ENCODE measurements around the gene METRNL.

METRNL gene

DNA sequence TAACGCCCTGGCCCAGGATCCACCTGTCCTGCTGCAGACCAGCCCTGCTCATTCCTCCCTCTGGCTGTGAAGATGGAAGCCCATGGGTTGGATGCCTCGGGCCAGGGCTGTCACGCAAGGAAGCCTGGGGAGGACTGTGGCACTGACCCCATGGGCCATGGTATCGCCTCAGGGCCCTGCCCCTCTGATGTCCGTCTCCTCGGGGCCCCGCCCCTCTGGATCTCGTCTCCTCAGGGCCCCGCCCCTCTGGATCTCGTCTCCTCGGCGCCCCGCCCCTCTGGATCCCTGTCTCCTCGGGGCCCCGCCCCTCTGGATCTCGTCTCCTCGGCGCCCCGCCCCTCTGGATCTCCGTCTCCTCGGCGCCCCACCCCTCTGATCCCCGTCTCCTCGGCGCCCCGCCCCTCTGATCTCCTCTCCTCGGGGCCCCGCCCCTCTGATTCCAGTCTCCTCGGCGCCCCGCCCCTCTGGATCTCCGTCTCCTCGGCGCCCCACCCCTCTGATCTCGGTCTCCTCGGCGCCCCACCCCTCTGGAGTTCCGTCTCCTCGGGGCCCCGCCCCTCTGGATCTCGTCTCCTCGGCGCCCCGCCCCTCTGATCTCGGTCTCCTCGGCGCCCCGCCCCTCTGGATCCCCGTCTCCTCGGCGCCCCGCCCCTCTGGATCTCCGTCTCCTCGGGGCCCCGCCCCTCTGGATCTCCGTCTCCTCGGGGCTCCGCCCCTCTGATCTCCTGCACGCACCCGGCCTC is 24.0 kb downstream of the METRNL start:
- no peak for TF ChIP-seq CTCF (IDR thresholded peaks at IDR 0.05; ENCODE audit: low read depth, low read length)
- no peak for TF ChIP-seq EZH2phosphoT487 (IDR thresholded peaks at IDR 0.05; ENCODE audit: low read depth)
- H3K9ac ChIP-seq (ENCODE audit: low read length), result no peak overlapping the region
- no peak overlapping the region for H2AFZ ChIP-seq (ENCODE audit: low read depth, low read length)
- 0 out of 2 replicates have a peak, but pooled peaks cover 3% of the 10 kb centered on the region for H4K20me1 ChIP-seq (ENCODE audit: insufficient read depth, low read length)
- 0 out of 2 replicates have a peak, but pooled peaks cover 3% of the 10 kb centered on the region for H3K4me1 ChIP-seq (ENCODE audit: low read length)
- H3K4me3 ChIP-seq (ENCODE audit: low read length), result no peak overlapping the region
- no peak overlapping the region for H3K27ac ChIP-seq (ENCODE audit: low read length)
- H3K36me3 ChIP-seq (replicated peaks; ENCODE audit: low read depth, low read length), result no peaks in the 10 kb centered on the region
- no peak overlapping the region for H3K4me2 ChIP-seq (ENCODE audit: low read length)
- H3K9me3 ChIP-seq (ENCODE audit: insufficient read depth, low read length), result no peaks in the 10 kb centered on the region
- peaks cover 8% of the 10 kb centered on the region for H3K27me3 ChIP-seq (ENCODE audit: low read depth, low read length)
- no peaks in the 10 kb centered on the region for H3K79me2 ChIP-seq (ENCODE audit: low read length)

- H3K4me2 ChIP-seq (ENCODE audit: low read length), result no peak overlapping the region
- H3K4me1 ChIP-seq (ENCODE audit: low read length), result 0 out of 2 replicates have a peak, but pooled peaks cover 3% of the 10 kb centered on the region
- no peaks in the 10 kb centered on the region for H3K79me2 ChIP-seq (ENCODE audit: low read length)
- H3K4me3 ChIP-seq (ENCODE audit: low read length), result no peak overlapping the region
- H4K20me1 ChIP-seq (ENCODE audit: insufficient read depth, low read length), result 0 out of 2 replicates have a peak, but pooled peaks cover 3% of the 10 kb centered on the region
- H3K27ac ChIP-seq (ENCODE audit: low read length), result no peak overlapping the region
- TF ChIP-seq CTCF (IDR thresholded peaks at IDR 0.05; ENCODE audit: low read depth, low read length) (no peak), EZH2phosphoT487 (IDR thresholded peaks at IDR 0.05; ENCODE audit: low read depth) (no peak)
- H2AFZ ChIP-seq (ENCODE audit: low read depth, low read length), result no peak overlapping the region
- no peak overlapping the region for H3K9ac ChIP-seq (ENCODE audit: low read length)
- H3K27me3 ChIP-seq (ENCODE audit: low read depth, low read length), result peaks cover 8% of the 10 kb centered on the region
- H3K9me3 ChIP-seq (ENCODE audit: insufficient read depth, low read length), result no peaks in the 10 kb centered on the region
- H3K36me3 ChIP-seq (replicated peaks; ENCODE audit: low read depth, low read length), result no peaks in the 10 kb centered on the region
Observed at GRCh38 chr17:83103943-83104311, 24.5 kb downstream of the METRNL start.

DNA sequence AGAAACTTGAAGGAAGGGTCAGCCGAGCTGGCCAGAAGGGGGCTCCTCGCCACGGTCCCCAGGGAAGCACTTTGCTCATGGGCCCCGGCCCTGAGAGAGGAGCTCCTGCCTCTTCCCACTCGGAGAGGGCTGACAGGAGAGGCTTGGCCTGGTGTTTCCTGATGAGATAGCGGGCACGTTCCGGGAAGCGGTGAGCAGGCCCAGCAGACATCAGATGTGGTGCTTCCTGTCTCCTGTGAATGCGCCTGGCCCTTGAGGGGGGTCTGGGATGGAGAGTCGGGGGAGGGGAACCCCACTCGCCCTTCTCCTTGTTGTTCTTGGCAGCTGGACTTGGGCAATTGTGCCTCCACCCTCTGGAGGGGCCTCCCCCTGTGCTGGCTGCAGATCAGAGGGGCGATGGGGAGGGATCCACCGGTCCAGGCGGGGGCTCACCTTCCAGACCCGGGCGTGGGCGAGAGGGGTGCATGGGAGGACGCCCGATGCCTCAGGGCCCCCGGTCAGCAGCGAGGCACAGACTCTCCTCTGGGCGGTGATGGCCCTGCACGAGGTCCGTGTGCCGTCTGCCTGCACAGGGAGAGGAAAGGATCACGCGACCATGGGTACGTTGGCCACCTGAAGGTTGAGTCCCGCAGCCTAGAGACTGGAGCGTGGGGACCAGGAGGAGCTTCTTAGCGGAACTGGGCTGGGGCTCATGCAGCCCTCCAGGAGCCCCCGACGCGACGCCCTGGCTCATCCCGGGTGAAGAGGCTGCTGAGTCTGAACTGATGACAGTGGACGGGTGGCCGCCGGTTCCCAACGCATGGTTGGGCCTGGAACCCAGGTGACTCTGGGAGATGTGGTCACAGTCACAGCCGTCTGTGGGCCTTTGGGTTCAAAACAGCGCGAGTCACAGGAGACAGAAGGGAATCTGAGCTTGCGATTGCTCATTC is 25.4 kb downstream of the METRNL start:
- no peaks in the 10 kb centered on the region for H3K9me3 ChIP-seq (ENCODE audit: insufficient read depth, low read length)
- no peak overlapping the region for H3K4me2 ChIP-seq (ENCODE audit: low read length)
- H2AFZ ChIP-seq (ENCODE audit: low read depth, low read length), result no peak overlapping the region
- H3K36me3 ChIP-seq (replicated peaks; ENCODE audit: low read depth, low read length), result no peaks in the 10 kb centered on the region
- TF ChIP-seq EZH2phosphoT487 (IDR thresholded peaks at IDR 0.05; ENCODE audit: low read depth), result no peak
- no peak for TF ChIP-seq CTCF (IDR thresholded peaks at IDR 0.05; ENCODE audit: low read depth, low read length)
- H4K20me1 ChIP-seq (ENCODE audit: insufficient read depth, low read length), result 0 out of 2 replicates have a peak, but pooled peaks cover 3% of the 10 kb centered on the region
- H3K27me3 ChIP-seq (ENCODE audit: low read depth, low read length), result peaks cover 8% of the 10 kb centered on the region
- H3K9ac ChIP-seq (ENCODE audit: low read length), result no peak overlapping the region
- H3K4me3 ChIP-seq (ENCODE audit: low read length), result no peak overlapping the region
- H3K4me1 ChIP-seq (ENCODE audit: low read length), result 0 out of 2 replicates have a peak, but pooled peaks cover 3% of the 10 kb centered on the region
- H3K79me2 ChIP-seq (ENCODE audit: low read length), result no peaks in the 10 kb centered on the region
- H3K27ac ChIP-seq (ENCODE audit: low read length), result no peak overlapping the region

DNA sequence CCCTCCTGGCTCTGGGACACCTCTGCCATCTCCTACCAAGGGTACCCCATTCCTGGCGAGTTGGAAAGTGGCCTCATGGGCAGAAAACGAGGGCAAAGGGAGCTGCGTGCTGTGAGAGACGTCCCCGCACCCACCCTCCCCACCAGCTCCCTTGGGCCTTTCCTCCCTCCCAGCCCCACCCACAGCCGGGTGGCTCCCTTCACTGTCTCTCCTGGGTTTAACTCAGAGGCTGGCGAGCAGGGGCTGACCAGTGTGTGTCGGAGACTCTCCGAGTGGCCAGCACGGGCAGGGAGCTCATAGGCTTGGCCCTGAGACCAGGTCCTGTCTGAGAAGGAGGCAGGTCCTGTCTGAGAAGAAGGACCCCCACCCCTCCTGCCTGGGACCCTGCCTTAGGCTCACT is 26.1 kb downstream of the METRNL start:
- Histone ChIP-seq H3K9ac (ENCODE audit: low read length) (no peak overlapping the region), H2AFZ (ENCODE audit: low read depth, low read length) (no peak overlapping the region), H3K36me3 (replicated peaks; ENCODE audit: low read depth, low read length) (no peaks in the 10 kb centered on the region), H3K4me3 (ENCODE audit: low read length) (no peak overlapping the region), H4K20me1 (ENCODE audit: insufficient read depth, low read length) (0 out of 2 replicates have a peak, but pooled peaks cover 3% of the 10 kb centered on the region), H3K9me3 (ENCODE audit: insufficient read depth, low read length) (no peaks in the 10 kb centered on the region), H3K4me1 (ENCODE audit: low read length) (0 out of 2 replicates have a peak, but pooled peaks cover 3% of the 10 kb centered on the region), H3K27me3 (ENCODE audit: low read depth, low read length) (peaks cover 8% of the 10 kb centered on the region), H3K79me2 (ENCODE audit: low read length) (no peaks in the 10 kb centered on the region), H3K4me2 (ENCODE audit: low read length) (no peak overlapping the region), H3K27ac (ENCODE audit: low read length) (no peak overlapping the region)
- TF ChIP-seq EZH2phosphoT487 (IDR thresholded peaks at IDR 0.05; ENCODE audit: low read depth), result no peak
- no peak for TF ChIP-seq CTCF (IDR thresholded peaks at IDR 0.05; ENCODE audit: low read depth, low read length)
